Activated gamma-delta T cell treated with anti-CD3 and anti-CD28 coated beads, Interleukin-2, amount 50 U/mL, for 16 hours (primary cell): Measurements from ENCODE around the gene MAN1A1.

Experiments
- DNase-seq: peaks from one replicate; pipeline ENCODE4 v3.0.0-alpha.2; 2020; ENCODE audit warnings: low read depth

Gene MAN1A1

DNA sequence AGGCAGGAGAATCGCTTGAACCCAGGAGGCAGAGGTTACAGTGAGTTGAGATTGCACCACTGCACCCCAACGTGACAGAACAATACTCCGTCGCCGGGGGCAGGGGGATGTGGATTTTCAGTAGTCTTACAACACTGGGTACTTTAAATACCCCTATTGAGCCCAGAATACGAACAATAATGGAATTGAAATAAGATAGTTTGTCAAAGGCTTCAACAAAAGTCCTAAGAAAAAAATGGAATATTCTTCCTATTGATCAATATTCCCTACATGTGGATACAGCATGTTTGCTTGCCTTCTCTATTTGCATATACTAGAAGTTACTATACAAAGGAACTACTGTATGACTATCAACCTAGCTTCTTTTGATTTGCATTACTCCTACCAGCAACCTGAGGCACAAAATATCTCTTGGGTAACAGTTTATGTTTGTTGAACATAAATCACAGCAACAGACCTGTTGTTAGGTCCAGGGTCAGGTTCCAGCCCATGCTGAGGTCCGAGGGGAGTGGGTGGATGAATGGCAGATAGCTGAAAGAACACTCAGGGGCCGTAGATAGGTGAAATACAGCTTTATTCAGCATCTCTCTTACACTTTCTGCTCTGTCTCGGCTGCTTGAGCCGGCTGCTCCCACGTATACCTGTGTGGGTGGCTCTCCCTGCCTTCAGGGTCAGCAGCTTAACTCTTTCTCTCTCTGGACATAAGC lies 23.8 kb downstream of the MAN1A1 start:
- DNase-seq, result no peak

DNA sequence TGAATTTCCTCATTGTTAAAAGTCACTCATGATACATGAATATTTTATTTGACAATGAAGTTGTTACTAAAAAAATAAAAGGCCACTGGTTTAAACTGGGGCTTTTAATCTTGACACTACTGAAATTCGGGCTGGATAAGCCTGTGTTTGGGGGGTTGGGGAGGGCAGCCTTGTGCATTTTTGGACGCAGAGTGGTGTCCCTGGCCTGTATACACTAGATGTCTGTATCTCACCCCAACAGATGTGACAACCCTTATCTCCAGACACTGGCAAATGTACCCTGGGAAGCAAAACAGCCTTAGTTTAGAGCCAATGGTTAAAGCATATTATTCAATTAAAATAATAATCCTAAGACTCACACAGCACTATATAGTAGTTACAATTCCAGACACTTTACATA lies 24.8 kb downstream of the MAN1A1 start:
- no peak for DNase-seq

DNA sequence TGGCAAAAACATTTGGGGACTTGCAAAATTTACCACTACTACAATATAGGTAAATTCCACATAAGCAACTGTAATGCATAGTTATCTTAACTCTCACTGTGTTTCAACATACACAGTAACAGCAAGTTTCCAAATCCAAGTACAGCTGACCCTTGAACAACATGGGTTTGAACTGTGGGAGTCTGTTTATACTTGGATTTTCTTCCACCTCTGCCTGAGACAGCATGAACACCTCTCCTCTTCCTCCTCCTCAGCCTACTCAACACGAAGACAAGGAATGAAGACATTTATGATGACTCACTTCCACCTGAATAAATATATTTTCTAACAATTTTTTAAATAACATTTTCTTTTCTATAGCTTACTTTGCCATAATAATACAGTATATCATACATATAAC lies 25.6 kb downstream of the MAN1A1 start:
- DNase-seq, result no peak

GRCh38 chr6:119323478-119323877 lies 26.1 kb downstream of the MAN1A1 start:
- DNase-seq, result no peak

GRCh38 chr6:119322715-119323350 lies 26.7 kb downstream of the MAN1A1 start:
- DNase-seq, result peak; percentile 17

DNA sequence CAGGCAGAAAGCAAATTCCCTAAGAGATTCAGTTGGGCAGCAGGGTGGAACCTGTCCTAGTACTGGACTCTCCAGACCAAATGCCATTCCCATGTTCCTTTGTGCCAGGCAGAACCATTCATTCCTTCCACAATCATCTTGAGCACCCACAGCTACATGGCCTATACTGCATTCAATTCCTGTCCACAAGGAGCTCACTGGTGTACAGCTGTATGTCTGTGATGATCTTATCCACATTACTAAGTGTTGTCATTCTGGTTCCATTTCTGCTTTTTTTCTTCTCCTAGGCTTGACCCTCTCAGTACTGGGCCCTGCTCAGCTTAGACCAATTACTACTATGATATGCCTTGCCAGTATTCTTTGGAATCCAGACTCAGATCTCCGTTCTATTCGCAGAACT lies 27.5 kb downstream of the MAN1A1 start:
- no peak for DNase-seq

DNA sequence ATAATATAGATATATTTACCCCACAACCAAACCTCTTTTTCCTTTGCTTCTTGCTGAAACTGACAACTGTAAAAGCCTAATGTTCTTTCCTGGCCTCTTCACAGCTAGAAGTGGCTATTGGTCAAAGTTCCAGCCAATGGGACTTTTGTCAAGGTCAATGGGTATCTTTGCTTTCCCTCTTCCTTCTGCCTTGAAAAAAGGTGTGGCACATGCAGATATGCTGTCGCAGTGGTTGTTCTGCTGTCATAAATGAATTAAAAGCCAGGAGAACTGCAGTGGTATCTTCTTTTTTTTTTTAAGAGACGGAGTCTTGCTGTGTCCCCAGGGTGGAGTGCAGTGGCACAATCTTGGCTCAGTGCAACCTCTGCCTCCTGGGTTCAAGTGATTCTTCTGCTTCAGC lies 29.9 kb downstream of the MAN1A1 start:
- DNase-seq, result no peak

DNA sequence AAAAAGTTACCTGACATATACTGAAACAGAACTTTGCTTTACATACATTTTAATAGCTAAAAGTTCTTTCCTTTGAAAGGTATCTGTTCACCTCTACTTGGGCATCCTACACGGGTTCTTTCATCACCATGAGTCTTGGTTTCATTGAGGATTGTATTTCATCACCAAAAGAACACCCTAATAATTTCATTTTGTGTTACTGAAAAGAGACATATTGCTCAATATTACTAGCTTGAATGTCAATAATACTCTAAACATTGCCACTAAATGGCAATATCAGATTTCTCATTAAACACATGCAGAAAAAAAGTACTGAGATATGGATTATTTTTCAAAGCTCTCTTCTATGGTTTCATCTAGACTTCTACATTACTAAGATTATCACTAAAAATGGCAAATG lies 30.8 kb downstream of the MAN1A1 start:
- DNase-seq, result no peak

DNA sequence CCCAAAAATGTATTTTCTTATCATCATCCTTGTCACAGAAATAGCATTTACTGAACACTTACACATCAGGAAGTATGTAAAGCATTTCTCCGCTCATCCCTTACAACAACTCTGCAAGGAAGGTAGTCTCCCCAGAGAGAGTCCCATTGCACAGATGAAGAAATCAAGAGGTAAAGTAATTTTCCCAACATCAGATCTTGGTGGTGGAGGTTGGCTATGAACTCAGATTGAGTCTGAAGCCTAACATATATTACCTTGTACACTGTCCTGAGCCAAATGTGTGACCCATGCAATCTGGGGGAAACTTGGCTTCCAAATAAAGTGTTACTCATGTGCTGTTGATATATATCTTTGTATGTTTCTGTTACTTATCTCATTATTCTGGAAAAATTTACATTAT lies 31.4 kb downstream of the MAN1A1 start:
- no peak for DNase-seq

- DNase-seq, result no peak
Observed at GRCh38 chr6:119317007-119317406, 32.6 kb downstream of the MAN1A1 start.

DNA sequence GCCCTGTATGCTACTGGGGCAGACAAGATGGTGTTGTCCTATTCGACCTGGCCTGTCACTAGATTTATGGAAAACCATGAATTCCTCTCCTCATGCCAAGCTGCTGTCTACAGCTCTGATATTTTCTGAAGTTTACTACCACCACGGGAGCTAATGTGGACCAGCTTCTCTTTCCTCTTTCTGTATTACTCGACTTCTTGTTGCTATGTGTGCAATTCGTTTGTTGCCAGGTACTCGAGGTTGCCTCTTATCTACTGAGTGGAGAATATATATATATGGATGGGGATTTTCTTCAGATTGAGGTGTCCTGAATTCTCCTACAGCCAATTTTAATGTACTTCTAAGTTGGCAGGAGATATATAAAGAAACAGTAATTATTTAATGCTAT lies 34.7 kb downstream of the MAN1A1 start:
- DNase-seq, result no peak

DNA sequence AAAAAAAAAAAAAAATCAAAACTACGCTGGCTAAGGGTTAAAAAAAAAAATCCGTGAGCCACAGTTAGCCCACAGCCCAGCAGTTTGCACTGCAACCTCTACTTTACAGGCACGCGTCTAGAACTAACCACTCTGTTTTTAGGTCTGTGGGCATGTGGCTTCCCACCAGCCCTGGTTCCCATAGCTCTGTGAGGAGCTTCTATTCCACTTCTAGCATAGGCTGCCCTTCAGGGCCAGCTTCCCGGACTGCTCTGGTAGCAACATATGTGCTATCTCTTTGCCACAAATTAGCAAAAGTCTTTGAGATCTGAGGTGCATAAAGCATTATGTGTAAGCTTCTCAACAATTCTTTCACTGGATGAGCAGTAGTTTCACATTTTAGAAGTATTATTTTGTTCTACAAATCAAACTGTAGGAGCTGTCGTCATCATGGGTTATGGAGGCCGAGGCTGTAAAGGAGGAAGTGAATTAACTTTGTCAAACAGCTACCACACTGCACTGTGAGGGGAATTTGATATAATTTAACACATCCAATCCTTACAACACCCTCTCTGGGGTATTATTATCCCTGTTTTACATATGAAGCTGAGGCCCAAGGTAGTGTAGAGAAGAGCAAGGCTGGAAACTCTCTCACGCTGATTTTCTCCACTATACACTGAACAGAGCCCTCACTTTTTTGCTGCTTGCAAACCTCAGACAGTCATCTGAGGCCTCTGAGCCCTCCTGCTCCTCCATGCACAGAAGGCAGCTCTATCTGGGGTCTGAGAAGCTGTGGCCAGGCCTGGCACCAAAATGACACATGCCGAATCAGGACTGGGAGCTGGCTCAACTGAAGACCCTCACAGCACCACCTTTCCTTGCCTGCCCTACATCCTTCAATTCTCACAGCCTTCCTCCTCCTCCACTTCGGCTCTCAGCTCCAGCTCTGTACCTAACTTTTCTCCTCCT lies 35.4 kb downstream of the MAN1A1 start:
- DNase-seq, result no peak

GRCh38 chr6:119312875-119313338 lies 36.7 kb downstream of the MAN1A1 start:
- no peak for DNase-seq

- no peak for DNase-seq
Observed at GRCh38 chr6:119312441-119312840, 37.1 kb downstream of the MAN1A1 start.

- DNase-seq, result no peak
Observed at GRCh38 chr6:119311514-119312142, 37.9 kb downstream of the MAN1A1 start.

DNA sequence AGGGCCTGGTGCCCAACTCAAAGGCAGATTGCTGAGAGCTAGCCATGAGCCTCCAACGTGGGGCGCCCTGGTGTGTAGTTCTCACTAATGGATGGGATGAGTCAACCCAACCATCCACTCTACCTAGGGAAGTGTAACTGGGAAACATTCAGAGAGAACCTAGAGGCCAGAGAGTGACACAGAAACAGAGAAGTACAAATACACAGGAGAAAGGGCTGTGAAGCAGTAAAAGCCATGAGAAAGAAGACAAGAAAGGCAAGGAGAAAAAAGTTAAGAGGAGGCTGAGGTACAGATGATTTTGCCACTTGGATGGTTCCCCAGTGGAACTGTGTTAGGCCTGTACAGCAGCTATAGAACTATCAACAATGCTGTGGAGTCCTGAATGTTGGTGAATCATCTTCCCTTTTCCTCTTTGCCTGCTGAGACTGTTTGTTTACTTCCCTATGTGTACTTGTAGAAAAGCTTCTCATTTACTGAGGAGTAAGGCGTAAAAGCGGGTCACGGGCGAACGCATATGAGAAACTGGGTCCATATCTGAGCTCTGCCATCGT lies 39.0 kb downstream of the MAN1A1 start:
- no peak for DNase-seq

- no peak for DNase-seq
Observed at GRCh38 chr6:119308991-119309657, 40.4 kb downstream of the MAN1A1 start.

DNA sequence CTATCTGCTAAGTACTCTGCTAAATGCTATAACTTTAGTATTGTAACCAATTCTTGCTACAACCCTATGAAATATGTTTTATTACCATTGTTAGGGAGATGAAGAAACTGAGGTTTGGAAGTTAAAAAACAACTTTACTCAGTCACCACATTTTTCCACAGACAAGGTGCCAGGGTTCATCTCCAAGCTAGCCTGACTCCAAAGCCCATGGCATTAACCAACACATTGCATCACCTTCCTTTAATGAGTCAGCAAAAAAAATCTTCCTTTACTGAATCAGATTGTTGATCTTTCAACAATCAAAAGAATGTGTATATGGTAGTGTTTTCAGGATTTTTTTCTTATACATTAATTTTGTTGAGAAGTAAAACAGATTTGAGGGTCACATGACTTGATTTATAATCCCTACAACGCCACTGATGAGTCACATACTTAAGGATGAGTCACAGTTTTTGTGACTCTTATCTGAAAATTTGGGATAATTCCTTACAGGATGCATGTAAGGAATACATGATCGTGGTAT lies 41.5 kb downstream of the MAN1A1 start:
- DNase-seq, result no peak

DNA sequence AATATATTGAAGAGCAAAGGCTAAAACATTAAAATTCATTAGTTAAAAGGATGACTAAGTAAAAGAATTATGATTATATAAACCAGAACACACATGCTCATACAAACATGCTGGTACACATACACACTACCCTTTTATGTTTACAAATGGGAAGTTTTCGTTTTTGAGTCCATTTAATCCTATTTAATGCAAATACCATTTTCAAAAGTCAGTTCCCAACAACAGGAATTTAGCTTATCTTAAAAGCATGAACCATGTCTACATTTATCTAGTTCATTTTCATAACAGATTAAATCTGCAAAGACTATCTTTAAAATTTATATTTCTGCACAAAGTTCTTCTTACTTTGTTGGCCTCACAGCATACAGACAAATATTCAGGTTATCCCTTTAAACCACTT lies 42.5 kb downstream of the MAN1A1 start:
- DNase-seq, result no peak

- DNase-seq, result no peak
Observed at GRCh38 chr6:119306396-119306968, 43.1 kb downstream of the MAN1A1 start.
